ENCODE results near the gene SMIM27. TPM values are rescaled to one million over a fixed set of nuclear protein-coding genes. Genes with fewer than 3 reads are reported as not detected.
"Not testable (repeated sequence)": the region's sequence is repeated elsewhere in the genome, so short reads cannot be mapped to it uniquely, and the experiment has no call there.

Gene SMIM27
- total RNA-seq, 1 donor from 2014 or later = 15.7 TPM

GRCh38 chr9:32589083-32589723, 37.1 kb downstream of the SMIM27 start:
- no peak for DNase-seq (ENCODE audit: low spot score)
- intact Hi-C loops (cut with DNase I) = no loop called here

GRCh38 chr9:32590476-32590875, 38.3 kb downstream of the SMIM27 start:
- intact Hi-C loops (cut with DNase I) = no loop called here
- no peak for DNase-seq (ENCODE audit: low spot score)

GRCh38 chr9:32590898-32591297, 38.8 kb downstream of the SMIM27 start:
- intact Hi-C loops (cut with DNase I) = no loop called here
- no peak for DNase-seq (ENCODE audit: low spot score)

- DNase-seq (ENCODE audit: low spot score) = no peak
Observed at GRCh38 chr9:32596096-32596865, 44.2 kb downstream of the SMIM27 start.

GRCh38 chr9:32596936-32597335, 44.8 kb downstream of the SMIM27 start:
- intact Hi-C loops (cut with DNase I) = no loop called here
- no peak for DNase-seq (ENCODE audit: low spot score)

More at GRCh38 chr9:32596096-32596865, 44.2 kb downstream of the SMIM27 start:
- intact Hi-C loops (cut with DNase I) = no loop called here

GRCh38 chr9:32599021-32599420, 46.9 kb downstream of the SMIM27 start:
- intact Hi-C loops (cut with DNase I); DNase-seq (ENCODE audit: low spot score): not testable (repeated sequence)

Other genes starting within 250 kb of the SMIM27 start
- gene ACO1, start 167.7 kb upstream of the SMIM27 start, total RNA-seq = 51.5 TPM
- 2.8 TPM for gene RIGI, start 26.1 kb upstream of the SMIM27 start, total RNA-seq
- gene TOPORS, start 259 bp downstream of the SMIM27 start, total RNA-seq = 8.5 TPM
- 113 TPM for gene NDUFB6, start 20.8 kb downstream of the SMIM27 start, total RNA-seq
- not detected for gene TAF1L, start 83.3 kb downstream of the SMIM27 start, total RNA-seq
- gene TMEM215, start 231.2 kb downstream of the SMIM27 start, total RNA-seq = not detected